Transverse colon (tissue), 4 donors: ENCODE data around the gene OSBPL7.

Experiments
- EP300 ChIP-seq: sonication (generic); formaldehyde crosslinking; IDR thresholded peaks from one replicate; pipeline ENCODE4 v1.6.1; 2017; ENCODE audit warnings: antibody characterized with exemption, low read depth
- POLR2A ChIP-seq: fragments of 450-650 bp; IDR thresholded peaks from one replicate; pipeline ENCODE4 v1.6.1; 2016; ENCODE audit warnings: antibody characterized with exemption, mild to moderate bottlenecking, moderate library complexity
- POLR2AphosphoS5 ChIP-seq, 3 donors: sonication (generic); formaldehyde crosslinking; IDR thresholded peaks; one replicate each; pipeline ENCODE4 v1.6.1; 2016; ENCODE audit warnings: antibody characterized with exemption in 3 of 3
- TF ChIP-seq, protein P1 (sequence below), 5 experiments: fragments of 200-600 bp in 3 of 5; fragments of 450-650 bp in 2 of 5; sonication (generic) in 3 of 5; IDR thresholded peaks; 1 replicate in 2 of 5; 2 replicates in 3 of 5; pipeline ENCODE4 v1.5.1; 2016 to 2017; ENCODE audit warnings: antibody characterized with exemption in 5 of 5, inconsistent platforms in 3 of 5, mild to moderate bottlenecking in 2 of 5, moderate library complexity in 1 of 5

- no peak for TF ChIP-seq EP300
- TF ChIP-seq, protein P1, sequence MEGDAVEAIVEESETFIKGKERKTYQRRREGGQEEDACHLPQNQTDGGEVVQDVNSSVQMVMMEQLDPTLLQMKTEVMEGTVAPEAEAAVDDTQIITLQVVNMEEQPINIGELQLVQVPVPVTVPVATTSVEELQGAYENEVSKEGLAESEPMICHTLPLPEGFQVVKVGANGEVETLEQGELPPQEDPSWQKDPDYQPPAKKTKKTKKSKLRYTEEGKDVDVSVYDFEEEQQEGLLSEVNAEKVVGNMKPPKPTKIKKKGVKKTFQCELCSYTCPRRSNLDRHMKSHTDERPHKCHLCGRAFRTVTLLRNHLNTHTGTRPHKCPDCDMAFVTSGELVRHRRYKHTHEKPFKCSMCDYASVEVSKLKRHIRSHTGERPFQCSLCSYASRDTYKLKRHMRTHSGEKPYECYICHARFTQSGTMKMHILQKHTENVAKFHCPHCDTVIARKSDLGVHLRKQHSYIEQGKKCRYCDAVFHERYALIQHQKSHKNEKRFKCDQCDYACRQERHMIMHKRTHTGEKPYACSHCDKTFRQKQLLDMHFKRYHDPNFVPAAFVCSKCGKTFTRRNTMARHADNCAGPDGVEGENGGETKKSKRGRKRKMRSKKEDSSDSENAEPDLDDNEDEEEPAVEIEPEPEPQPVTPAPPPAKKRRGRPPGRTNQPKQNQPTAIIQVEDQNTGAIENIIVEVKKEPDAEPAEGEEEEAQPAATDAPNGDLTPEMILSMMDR (IDR thresholded peaks at IDR 0.05) = peak in 2 of 5 experiments; percentile 31 to 49
- TF ChIP-seq POLR2A = peak; percentile 71
- TF ChIP-seq POLR2AphosphoS5 (IDR thresholded peaks at IDR 0.05) = peak; percentile 71 to 87 (median 74)
These were observed 29.3 kb upstream of the OSBPL7 start, which contains the start of gene SP6 for GRCh38 chr17:47850692-47851573.
